HepG2 (cell line): ENCODE results near the gene CD276.

Experiments used
- CTCF ChIP-seq: sonication (generic); formaldehyde crosslinking; IDR thresholded peaks from 2 replicates; pipeline ENCODE4 v1.5.0; 2020; ENCODE audit warnings: mild to moderate bottlenecking, missing genetic modification reagents, moderate library complexity
- IKZF1 ChIP-seq: fragments of 450-650 bp; IDR thresholded peaks from 2 replicates; pipeline ENCODE4 v1.7.1; 2016
- MYC ChIP-seq: sonication (generic); formaldehyde crosslinking; IDR thresholded peaks from 2 replicates; pipeline ENCODE4 v1.9.0; 2021; ENCODE audit warnings: missing genetic modification reagents, borderline replicate concordance
- POLR2A ChIP-seq, 2 experiments: IDR thresholded peaks; 2 replicates each; pipeline ENCODE4 v1.6.1; 2011; ENCODE audit warnings: low read depth in 2 of 2, low read length in 2 of 2, mild to moderate bottlenecking in 1 of 2, moderate library complexity in 1 of 2; ENCODE audit not compliant: insufficient read depth in 1 of 2
- USF2 ChIP-seq, 2 experiments: sonication (generic) in 1 of 2; formaldehyde crosslinking in 1 of 2; IDR thresholded peaks; 2 replicates each; pipeline versions ENCODE4 v1.5.1 to v1.6.1; 2011 to 2020; ENCODE audit warnings: borderline replicate concordance in 1 of 2, low read depth in 1 of 2, low read length in 1 of 2, mild to moderate bottlenecking in 1 of 2, missing genetic modification reagents in 1 of 2, moderate library complexity in 1 of 2
- ZKSCAN1 ChIP-seq: fragments of 150-350 bp; IDR thresholded peaks from 2 replicates; pipeline ENCODE4 v1.6.1; 2014; ENCODE audit warnings: low read length
- ZNF256 ChIP-seq: sonication (generic); formaldehyde crosslinking; conservative IDR thresholded peaks from 2 replicates; pipeline ENCODE4 v1.4.0; 2020; ENCODE audit warnings: missing genetic modification reagents

DNA sequence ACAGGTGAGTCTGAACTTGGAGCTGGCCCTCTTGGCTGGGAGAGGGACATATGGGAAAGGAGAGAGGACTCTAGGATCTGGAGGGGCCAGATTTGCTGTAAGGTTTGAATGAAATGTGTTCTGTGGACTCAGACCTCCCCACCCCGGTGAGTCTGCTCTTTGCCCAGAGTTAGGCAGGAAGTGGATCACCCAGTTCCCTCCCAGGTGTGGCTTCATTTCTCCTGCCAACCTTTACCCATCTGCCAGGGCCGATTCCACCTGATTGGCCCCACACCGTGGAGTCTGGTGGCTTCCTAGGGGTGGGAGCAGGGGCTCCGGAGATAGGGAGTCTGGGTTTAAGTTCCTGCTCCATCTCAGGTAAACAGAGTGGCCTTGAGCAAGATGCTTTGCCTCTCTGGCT lies 25.5 kb downstream of the CD276 start:
- no peak for TF ChIP-seq POLR2A (IDR thresholded peaks at IDR 0.05; ENCODE audit: insufficient read depth in 1 of 2, low read depth in 2 of 2, low read length in 2 of 2)
- TF ChIP-seq ZKSCAN1 = no peak
- TF ChIP-seq MYC (CRISPR knock-in tag) = no peak
- TF ChIP-seq CTCF (CRISPR knock-in tag) = no peak
- no peak for TF ChIP-seq IKZF1
- no peak for TF ChIP-seq ZNF256 (CRISPR knock-in tag)
- no peak for TF ChIP-seq USF2 (IDR thresholded peaks at IDR 0.05; ENCODE audit: low read depth, low read length)
- TF ChIP-seq USF2 (CRISPR knock-in tag; IDR thresholded peaks at IDR 0.05; ENCODE audit: borderline replicate concordance) = no peak
